Skin epidermis (tissue), 12 donors: ENCODE data around the gene GAS5.
A peak's percentile ranks its signal among the peaks of the same experiment; 100 is the strongest.
"Not testable (repeated sequence)": the region's sequence is repeated elsewhere in the genome, so short reads cannot be mapped to it uniquely, and the experiment has no call there.

Experiments used
- H3K27ac ChIP-seq, 21 experiments: fragments of 200-600 bp; sonication (generic) in 11 of 21; one replicate each; pipeline ENCODE4 v1.5.0; 2020; ENCODE audit warnings: mild to moderate bottlenecking in 3 of 21, inconsistent platforms in 2 of 21, moderate library complexity in 2 of 21
- H3K4me3 ChIP-seq, 7 experiments: fragments of 200-600 bp; sonication (generic) in 2 of 7; one replicate each; pipeline ENCODE4 v1.5.0; 2020; ENCODE audit warnings: inconsistent platforms in 2 of 7, mild to moderate bottlenecking in 2 of 7, moderate library complexity in 1 of 7

GAS5 gene

DNA sequence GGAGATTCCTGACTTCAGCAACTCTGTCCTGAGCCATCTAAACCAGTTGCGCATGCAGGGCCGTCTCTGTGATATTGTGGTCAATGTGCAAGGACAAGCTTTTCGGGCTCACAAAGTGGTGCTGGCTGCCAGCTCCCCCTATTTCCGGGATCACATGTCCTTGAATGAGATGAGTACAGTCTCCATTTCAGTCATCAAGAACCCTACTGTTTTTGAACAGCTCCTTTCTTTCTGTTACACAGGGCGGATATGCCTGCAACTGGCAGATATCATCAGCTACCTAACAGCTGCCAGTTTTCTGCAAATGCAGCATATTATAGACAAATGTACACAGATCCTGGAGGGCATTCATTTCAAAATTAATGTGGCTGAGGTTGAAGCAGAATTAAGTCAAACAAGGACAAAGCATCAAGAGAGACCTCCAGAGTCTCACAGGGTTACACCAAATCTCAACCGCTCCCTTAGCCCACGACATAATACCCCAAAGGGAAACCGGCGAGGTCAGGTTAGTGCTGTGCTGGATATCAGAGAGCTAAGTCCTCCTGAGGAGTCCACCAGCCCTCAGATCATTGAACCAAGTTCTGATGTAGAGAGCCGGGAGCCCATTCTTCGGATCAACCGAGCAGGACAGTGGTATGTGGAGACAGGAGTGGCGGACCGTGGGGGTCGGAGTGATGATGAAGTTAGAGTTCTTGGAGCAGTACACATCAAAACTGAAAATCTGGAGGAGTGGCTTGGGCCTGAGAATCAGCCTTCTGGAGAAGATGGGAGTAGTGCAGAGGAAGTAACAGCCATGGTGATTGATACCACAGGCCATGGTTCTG lies 2.7 kb upstream of the GAS5 start:
- H3K27ac ChIP-seq = peak overlapping the region in 15 of 21 experiments; percentile 7 to 99 (median 49)
- H3K4me3 ChIP-seq = no peak overlapping the region

DNA sequence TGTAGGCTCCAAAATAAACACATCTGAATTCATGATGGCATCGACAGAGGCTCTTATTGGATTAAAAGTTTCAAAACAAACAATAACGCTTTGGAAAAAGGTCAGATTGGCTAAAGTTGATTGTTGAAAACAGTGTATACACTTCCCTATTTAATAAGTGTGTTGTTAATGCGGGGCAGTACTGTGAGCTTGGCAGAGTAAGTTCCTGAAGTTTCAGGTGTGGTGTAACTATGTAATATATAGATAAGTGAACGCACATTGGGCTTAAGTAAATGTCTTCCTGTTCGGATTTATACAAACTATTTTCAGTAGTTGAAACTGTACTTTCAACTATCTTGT lies 1.2 kb upstream of the GAS5 start:
- Histone ChIP-seq H3K4me3 (peak overlapping the region; percentile 63 to 85 (median 75)), H3K27ac (peak overlapping the region; percentile 81 to 99 (median 96))

DNA sequence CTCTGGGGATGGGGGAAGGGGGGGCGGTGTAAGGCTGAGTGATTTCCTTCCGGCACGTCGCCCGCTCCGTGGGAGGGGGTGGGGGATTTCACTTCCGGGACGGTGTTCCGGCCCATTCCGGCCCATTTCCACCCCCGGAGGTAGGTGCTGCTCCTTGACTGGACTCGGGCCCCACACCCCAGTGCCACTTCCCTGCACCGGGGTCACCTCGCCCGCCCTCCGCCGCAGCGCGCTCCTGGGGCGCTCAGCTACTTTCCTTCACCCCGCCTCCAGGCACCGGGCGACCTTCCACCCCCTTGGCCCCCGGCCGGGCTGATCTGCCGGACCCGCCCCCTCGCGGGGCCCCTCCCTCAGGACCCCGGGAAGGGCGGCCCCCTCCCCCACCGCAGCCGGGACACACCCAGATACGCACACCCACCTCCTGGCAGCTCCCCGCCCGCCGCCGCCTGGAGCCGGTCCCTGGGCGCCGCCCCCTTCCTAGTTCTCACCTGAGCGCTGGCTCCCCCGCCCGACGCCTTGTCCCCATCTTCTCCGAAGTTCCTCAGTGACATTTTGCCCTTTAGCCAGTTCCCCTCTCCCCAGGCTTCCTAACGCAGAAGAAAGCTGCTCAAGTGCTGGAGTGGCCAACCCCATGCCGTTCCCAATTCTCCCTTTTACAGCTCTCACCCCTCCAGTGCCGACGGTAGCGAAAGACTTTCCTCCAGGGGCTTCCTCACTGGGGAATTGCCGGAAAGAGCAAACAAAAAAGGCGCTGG lies 654 bp upstream of the GAS5 start, which contains the start of gene ZBTB37:
Gene ZBTB37, plus strand, starts transcription at position 115 of the 755 bp plus-strand sequence. CDS start 1,846 bp downstream, outside the sequence.
- Histone ChIP-seq H3K27ac (peak within 1 kb of the TSS; percentile 81 to 99 (median 96)), H3K4me3 (peak within 1 kb of the TSS; percentile 63 to 85 (median 75))

DNA sequence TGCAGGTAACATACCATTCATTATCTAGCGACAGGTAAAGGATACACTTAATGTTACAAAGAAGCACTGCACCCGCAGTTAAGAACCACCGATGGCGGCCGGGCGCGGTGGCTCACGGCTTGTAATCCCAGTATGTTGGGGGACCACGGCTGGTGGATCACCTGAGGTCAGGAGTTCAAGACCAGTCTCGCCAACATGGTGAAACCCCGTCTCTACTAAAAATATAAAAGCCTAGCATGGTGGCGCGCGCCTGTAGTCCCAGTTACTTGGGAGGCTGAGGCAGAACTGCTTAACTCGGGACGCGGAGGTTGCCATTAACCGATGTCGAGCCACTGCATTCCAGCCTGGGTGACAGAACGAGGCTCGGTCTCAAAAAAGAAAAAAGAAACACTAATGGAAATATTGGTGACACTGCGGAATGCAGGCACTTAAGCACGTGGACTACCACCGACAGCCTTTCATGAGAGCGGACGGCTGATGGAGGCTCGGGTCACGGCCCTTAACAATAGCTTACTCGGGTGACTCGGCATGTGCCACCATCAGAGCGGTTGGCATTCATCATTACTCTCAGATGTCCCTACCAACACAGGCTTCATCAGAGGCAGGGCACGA lies 542 bp downstream of the GAS5 start:
- peak overlapping the region; percentile 63 to 85 (median 75) for H3K4me3 ChIP-seq
- H3K27ac ChIP-seq = peak overlapping the region; percentile 40 to 99 (median 96)

DNA sequence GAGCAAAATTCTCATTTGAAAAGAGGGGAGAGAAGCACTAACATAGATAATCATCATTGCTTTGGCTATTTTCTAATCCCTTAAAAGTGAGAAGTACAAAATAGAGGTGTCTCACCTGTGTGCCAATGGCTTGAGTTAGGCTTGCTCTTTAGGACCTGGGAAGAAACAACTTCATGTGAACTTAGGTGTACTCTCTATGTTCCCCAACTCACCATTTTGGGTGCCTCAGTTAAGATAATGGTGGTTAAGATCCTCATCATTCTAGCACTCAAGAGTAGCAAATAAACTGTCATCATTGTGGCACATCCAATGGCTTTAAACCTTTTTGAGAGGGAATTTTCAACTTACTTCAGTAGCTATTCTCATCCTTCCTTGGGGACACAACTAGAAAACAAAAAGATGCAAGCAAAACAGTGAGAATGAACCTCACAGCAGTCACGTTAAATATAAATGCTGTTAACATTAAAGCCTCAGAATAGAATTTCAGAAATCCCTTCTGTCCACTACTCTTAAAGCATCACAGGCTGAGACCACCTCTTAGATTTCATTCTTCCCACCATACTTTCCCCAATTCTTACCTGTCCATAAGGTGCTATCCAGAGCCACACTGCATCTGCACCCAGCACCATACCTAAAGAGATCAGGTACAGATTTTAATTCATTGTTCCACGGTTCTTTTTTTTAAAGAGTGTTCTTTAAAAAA lies 1.2 kb downstream of the GAS5 start:
- Histone ChIP-seq H3K4me3 (peak overlapping the region; percentile 63 to 85 (median 75)), H3K27ac (peak overlapping the region in 19 of 21 experiments; percentile 40 to 99 (median 96))

DNA sequence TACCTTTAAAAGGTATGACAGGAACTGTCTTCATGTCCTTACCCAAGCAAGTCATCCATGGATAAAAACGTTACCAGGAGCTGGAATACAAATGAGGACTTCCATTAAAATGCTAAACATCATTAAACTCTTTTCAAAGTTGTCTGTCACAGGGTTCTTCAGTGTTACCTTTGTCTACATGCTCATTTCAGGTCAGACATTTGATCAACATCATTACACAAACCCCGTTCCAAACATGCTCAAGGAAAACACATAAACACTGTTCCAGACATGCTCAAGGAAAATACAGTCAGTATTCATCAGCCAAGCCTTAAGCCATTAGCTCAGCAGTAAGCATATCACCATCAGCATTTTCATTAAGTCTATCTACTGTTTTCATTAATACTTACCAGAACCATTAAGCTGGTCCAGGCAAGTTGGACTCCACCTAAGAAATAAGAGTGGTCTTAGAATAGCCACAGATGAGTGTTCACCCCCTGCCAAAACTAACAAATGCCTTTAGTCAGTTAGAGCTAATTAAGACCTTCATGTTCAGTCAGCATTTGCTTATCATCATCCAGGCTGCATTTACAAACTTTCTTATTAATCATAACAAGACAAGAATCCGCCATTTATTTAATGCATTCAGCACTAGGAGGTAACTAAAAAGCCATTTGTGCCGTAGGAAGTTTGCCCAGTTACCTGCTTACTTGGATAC lies 2.2 kb downstream of the GAS5 start:
- Histone ChIP-seq H3K27ac (peak overlapping the region in 4 of 21 experiments; percentile 19 to 96 (median 59)), H3K4me3 (peak overlapping the region in 6 of 7 experiments; percentile 63 to 85 (median 74))

DNA sequence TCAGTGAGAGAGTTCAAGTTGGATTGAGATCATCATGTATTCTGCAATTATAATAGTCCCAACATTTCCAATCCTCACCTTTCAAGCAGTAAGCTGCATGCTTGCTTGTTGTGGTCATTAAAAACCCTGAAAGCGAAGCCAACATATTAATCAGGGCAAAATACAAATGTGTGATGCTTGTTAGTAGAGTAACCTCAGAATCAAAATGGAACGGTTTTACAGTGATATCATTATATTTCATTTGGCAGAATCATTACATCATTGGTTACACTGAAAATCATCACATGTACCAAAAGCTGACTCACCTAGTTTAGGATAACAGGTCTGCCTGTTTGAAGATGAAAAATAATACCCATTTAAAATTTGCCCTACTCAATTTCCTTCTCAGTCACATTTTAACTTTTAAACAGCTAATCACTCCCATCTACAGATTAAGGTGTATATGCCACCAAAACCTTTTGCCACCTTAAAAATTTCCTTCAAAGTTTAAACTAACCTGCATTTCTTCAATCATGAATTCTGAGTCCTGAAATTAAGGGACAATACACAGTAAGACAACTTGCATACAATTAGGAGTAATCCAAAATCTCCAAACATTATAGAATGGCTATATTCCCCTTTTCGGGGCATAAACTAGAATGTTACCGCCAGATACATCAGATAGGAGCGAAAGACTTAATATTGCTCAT lies 3.5 kb downstream of the GAS5 start:
- H3K4me3 ChIP-seq = peak overlapping the region in 1 of 7 experiments; percentile 67

DNA sequence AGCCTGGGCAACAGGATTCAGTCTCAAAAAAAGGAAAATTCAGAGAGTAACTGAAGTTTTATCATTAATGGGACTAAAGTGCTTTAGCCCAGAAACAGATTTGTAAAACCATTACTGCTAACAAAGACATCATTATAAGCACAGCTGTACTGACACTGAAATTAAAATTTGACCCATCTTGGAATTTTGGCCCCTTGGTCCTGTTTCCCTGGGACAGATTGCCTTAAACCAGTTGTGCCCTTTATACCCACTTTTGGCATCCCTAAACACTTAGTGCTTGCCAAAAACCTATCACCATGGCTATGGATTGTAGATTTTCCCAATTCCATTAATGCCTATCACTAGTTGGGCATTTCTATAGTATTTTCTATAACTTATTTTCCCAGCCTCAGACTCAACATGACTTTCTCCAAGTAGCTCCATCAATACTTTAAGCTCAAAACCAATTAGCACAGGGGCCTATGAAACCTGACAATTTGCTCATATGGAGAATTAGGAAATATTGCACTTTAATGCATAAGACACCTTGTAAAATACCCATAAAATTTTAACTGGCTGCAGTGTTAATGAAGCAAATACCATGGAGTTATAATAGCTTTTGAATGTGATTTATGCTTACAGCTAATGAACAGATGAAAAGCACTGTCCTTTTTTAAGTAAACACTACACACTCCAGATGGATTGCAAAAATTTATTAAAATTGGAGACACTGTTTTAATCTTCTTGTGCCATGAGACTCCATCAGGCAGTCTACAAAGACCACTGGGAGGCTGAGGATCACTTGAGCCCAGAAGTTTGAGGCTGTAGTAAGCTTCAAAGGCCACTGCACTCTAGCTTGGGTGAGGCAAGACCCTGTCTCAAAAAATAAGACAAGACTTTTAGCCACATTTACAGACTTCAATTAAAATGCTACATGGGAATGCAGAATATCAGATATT lies 4.3 kb downstream of the GAS5 start:
- Histone ChIP-seq H3K27ac (no peak overlapping the region), H3K4me3 (no peak overlapping the region)

More for the DNA sequence above, 3.5 kb downstream of the GAS5 start:
- peak overlapping the region in 1 of 21 experiments; percentile 31 for H3K27ac ChIP-seq

DNA sequence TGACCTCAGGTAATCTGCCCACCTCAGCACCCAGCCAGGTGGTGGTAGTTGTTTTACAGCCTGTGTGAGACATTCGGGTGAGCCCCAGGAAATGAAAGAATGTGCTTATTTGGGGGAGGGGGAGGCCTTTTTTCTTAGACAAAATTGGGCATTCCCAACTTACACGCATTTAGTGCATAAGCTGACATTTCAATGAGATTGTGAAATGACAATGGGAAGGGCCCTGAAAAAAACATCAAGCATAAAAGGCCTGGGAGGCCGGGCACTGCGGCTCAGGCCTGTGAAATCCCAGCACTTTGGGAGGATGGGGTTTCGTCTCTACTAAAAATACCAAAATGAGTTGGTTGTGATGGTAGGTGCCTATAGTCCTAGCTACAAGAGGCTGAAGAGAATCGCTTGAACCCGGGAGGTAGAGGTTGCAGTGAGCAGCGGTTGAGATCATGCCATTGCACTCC lies 5.0 kb downstream of the GAS5 start:
- Histone ChIP-seq H3K27ac (no peak overlapping the region), H3K4me3 (no peak overlapping the region)

DNA sequence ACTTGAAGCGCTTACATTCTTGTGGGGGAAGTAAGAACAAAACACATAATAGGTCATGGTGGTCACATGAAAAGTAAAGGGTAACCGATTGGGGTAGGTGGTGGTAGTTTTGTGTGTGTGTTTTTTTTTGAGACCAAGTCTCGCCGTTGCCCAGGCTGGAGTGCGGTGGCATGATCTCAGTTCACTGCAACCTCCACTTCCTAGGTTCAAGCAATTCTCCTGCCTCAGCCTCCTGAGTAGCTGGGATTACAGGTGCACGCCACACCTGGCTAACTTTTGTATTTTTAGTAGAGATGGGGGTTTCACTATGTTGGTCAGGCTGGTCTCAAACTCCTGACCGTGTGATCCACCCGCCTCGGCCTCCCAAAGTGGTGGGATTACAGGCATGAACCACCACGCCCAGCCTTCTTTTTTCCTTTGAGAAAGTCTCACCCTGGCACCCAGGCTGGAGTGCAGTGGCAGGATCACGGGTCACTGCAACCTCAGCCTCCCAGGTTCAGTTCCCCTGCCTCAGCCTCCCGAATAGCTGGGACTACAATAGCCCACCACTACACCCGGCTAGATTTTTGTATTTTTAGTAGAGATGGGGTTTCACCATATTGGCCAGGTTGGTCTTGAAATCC lies 5.5 kb downstream of the GAS5 start:
- not testable (repeated sequence) for H3K4me3 ChIP-seq, H3K27ac ChIP-seq

DNA sequence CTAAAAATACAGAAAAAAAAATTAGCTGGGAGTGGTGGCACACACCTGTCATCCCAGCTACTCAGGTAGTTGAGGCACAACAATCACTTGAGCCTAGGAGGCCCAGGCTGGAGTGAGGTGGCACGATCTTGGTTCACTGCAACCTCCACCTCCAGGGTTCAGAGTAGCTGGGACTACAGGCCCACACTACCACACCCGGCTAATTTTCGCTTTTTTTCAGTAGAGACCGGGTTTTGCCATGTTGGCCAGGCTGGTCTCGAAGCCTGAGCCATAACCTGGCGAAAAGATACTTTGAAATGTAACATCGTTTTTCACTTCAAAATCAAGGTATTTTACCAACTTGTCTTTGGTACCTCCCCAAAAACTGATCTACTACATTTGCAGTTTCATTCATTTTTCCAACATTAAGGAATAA lies 6.1 kb downstream of the GAS5 start:
- no peak overlapping the region for H3K27ac ChIP-seq
- H3K4me3 ChIP-seq = no peak overlapping the region

DNA sequence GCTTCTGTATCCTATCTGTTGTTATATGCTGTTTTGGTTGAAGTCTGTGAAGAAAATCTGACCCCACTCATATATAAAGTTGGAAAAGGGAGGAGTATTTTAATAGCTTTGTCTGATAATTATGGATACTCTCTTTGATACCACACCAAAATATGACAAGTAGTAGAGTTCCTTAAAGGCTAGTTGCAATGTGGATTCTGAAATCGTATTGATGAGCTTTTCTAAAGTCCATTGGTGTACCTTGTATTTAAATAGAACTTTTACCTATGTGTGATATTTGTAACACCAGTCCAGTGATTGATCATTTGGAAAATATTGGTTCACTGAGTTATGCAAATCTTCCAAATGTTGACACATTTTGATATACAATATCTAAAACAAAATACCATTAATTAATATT lies 7.7 kb downstream of the GAS5 start:
- Histone ChIP-seq H3K27ac (no peak overlapping the region), H3K4me3 (no peak overlapping the region)

DNA sequence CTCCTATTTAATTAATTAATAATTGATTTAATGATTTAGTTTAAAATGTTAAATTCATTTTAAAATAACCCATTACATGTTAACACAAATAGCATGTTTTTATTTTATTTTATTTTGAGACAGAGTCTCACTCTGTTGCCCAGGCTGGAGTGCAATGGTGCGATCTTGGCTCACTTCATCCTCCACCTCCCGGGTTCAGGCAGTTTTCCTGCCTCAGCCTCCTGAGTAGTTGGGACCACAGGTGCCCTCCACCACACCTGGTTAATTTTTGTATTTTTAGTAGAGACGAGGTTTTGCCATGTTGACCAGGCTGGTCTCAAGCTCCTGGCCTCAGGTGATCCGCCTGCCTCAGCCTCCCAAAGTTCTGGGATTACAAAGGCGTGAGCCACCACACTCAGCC lies 8.2 kb downstream of the GAS5 start:
- not testable (repeated sequence) for H3K27ac ChIP-seq, H3K4me3 ChIP-seq

DNA sequence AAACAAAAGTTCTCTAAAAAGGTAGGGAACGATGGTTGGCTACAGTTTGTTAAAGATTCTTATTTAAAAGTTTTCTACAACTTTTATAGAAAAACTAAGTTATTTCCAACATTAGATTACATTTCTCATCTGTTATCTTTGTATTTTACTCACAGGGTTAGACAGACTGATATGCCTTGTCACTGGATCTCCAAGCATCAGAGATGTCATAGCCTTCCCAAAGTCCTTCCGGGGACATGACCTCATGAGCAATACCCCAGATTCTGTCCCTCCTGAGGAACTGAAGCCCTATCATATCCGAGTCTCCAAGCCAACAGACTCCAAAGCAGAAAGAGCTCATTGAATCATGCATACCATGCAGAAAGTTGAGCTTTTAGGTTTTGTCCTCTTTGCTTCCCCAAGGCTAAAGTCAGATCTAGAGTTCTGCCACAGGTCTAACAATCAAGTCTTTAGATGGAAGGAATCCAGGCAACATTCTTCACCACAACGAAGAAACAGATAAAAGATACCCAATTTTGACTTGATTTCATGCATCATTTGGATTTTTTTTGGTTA lies 10.3 kb downstream of the GAS5 start:
- H3K4me3 ChIP-seq = no peak overlapping the region
- no peak overlapping the region for H3K27ac ChIP-seq

DNA sequence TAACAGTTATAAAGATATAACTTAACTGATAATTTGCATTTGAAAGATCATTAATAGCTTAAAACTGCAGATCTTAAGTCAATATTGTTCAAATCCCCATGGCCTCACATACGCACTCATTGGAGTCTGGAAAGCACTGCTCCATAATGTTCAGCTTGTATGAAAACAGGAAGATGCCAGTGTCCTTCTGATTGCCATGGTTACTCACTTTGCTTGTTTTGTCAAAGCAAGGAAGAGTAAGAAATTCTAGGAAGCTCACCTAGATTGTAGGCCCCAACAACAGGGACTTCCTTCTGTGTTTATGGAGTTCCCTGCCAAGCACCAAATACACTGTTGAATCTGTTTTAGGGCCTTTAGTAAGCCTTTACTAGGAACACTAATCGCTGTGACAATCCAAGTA lies 10.9 kb downstream of the GAS5 start:
- Histone ChIP-seq H3K27ac (no peak overlapping the region), H3K4me3 (no peak overlapping the region)

DNA sequence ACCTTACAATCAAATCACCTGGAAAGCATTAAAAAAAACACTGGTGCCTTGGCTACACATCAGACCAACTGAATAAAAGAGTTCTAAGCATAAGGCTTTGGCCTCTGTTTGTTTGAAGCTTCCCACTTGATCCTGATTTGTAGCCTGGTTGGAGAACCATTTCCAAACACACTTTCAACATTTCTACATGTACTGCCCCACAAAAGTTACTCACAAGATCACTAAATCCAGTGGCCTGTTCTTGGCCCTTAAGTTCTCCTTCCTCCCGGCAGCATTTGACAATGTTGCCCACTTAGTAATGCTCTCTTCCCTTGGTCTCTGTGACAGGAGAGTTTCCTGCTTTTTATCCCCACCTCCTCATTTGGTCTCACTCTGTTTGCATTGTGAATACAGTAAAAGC lies 11.8 kb downstream of the GAS5 start:
- no peak overlapping the region for H3K27ac ChIP-seq
- H3K4me3 ChIP-seq = no peak overlapping the region

DNA sequence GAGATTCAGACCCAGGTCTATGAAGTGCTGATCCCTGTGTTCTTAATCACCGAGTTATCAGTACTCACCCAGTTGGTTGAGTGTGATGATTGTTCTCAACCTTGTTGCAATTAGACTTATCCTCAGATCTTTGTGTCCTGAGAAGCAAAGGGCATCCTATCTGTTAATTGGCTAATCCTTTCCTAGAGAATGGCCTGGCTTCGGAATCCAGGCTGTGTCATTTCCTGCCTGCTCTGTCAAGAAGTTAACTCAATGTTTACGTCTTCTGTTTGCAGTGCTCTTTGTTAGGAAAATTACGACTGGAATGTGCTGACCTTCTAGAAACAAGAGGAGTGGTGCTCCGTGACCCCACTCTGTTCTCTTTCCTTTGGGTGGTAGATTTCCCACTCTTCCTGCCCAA lies 14.7 kb downstream of the GAS5 start:
- no peak overlapping the region for H3K4me3 ChIP-seq
- H3K27ac ChIP-seq = peak overlapping the region in 3 of 21 experiments; percentile 9 to 55 (median 43)
